ENCODE results near the gene ACTRT2. TPM values are rescaled to one million over a fixed set of nuclear protein-coding genes. Genes with fewer than 3 reads are reported as not detected.

ACTRT2 gene
- total and polyA plus RNA-seq, 2 of the 8 experiments (the other 6 are each of a cell fraction or from before 2014, with no cell fraction given), result not detected

- Histone ChIP-seq H2BK12ac (ENCODE audit: low read depth, low read length) (no peak overlapping the region), H2BK120ac (replicated peaks; ENCODE audit: low read depth, low read length) (no peak overlapping the region), H3K14ac (ENCODE audit: insufficient read length) (no peak overlapping the region), H2AFZ (ENCODE audit: low read length) (no peak overlapping the region), H3K4me1 (replicated peaks in 1 of 4; ENCODE audit: control insufficient read depth in 3 of 4, insufficient read depth in 4 of 4, low read length in 3 of 4) (no peaks in the 10 kb centered on the region; a peak in 1 of 7 replicates), H3K4me3 (ENCODE audit: extremely low read depth in 1 of 4, insufficient read depth in 2 of 4, low read depth in 3 of 4, low read length in 4 of 4) (no peak overlapping the region), H2AK5ac (ENCODE audit: low read depth, low read length) (no peak overlapping the region), H4K91ac (replicated peaks; ENCODE audit: insufficient read length, low read length) (no peak overlapping the region), H3K9ac (replicated peaks in 1 of 4; ENCODE audit: extremely low read depth in 1 of 4, low read depth in 3 of 4, low read length in 3 of 4) (no peak overlapping the region), H3K9me3 (ENCODE audit: insufficient read depth in 2 of 2, low read depth in 1 of 2, low read length in 1 of 2) (peaks cover 81 to 100% of the 10 kb centered on the region in 2 experiments), H3K56ac (replicated peaks; ENCODE audit: insufficient read length, low read depth, low read length) (no peak overlapping the region), H3K23ac (ENCODE audit: insufficient read length) (no peak overlapping the region), H2BK5ac (ENCODE audit: low read depth, low read length) (no peak overlapping the region), H3K27ac (ENCODE audit: low read depth, low read length) (no peak overlapping the region), H4K20me1 (replicated peaks in 1 of 2; ENCODE audit: control insufficient read depth in 1 of 2, insufficient read depth in 2 of 2, low read length in 2 of 2) (no peaks in the 10 kb centered on the region), H2BK15ac (ENCODE audit: low read length) (no peak overlapping the region), H2BK20ac (ENCODE audit: low read length) (no peak overlapping the region), H3K79me2 (ENCODE audit: control insufficient read depth in 1 of 2, insufficient read depth in 2 of 2, low read length in 2 of 2) (no peaks in the 10 kb centered on the region), H3K4ac (replicated peaks; ENCODE audit: insufficient read length, low read depth, low read length) (no peak overlapping the region), H3K27me3 (replicated peaks in 1 of 4; ENCODE audit: control insufficient read depth in 3 of 4, extremely low read depth in 1 of 4, insufficient read depth in 3 of 4, low read length in 3 of 4) (no peaks in the 10 kb centered on the region), H4K5ac (ENCODE audit: insufficient read length, low read depth, low read length) (no peak overlapping the region), H3K4me2 (ENCODE audit: insufficient read depth in 1 of 2, low read depth in 2 of 2, low read length in 2 of 2) (no peak overlapping the region), H3K36me3 (ENCODE audit: control insufficient read depth in 2 of 4, insufficient read depth in 4 of 4, low read length in 3 of 4) (no peaks in the 10 kb centered on the region), H3K23me2 (ENCODE audit: low read depth, low read length) (no peaks in the 10 kb centered on the region; the same call in 1 of the 2 replicates), H3K18ac (ENCODE audit: extremely low read depth, low read length) (no peak overlapping the region), H3K79me1 (ENCODE audit: low read depth, low read length) (no peaks in the 10 kb centered on the region), H4K8ac (ENCODE audit: extremely low read depth, insufficient read depth, low read length) (no peak overlapping the region)
- no peak for FAIRE-seq
- no peak for DNase-seq (ENCODE audit: low read depth in 1 of 2, low spot score in 2 of 2)
- 75% methylated on average over 8 of the region's 9 CpGs; no CpG with 5 or more reads in 1 of the 2 experiments for WGBS, 2 experiments (ENCODE audit: extremely low coverage in 1 of 2, insufficient coverage in 1 of 2, insufficient read length in 1 of 2, insufficient replicate concordance in 2 of 2, low coverage in 1 of 2, low lambda C conversion rate in 2 of 2, missing lambda C conversion rate in 1 of 2)
- POLR2A ChIA-PET (ENCODE audit: partially characterized antibody), result no interaction called here
- CTCF ChIA-PET (ENCODE audit: partially characterized antibody), result no interaction called here
- TF ChIP-seq CHD7 (IDR thresholded peaks at IDR 0.05; ENCODE audit: insufficient replicate concordance, low read length), result no peak
Observed at GRCh38 chr1:2971609-2972008, 49.7 kb upstream of the ACTRT2 start.

All from H1 (cell line).